ENCODE data around the gene LRRC32.
"Not testable (repeated sequence)": the region's sequence is repeated elsewhere in the genome, so short reads cannot be mapped to it uniquely, and the experiment has no call there.

- not testable (repeated sequence) for TF ChIP-seq POLR2A, CTCF, EP300 (IDR thresholded peaks at IDR 0.05)
Measured at GRCh38 chr11:76608228-76608627, 62.3 kb downstream of the LRRC32 start.
